Neural crest cell (in vitro differentiated cells): ENCODE measurements around the gene PLN. TPM values are rescaled to one million over a fixed set of nuclear protein-coding genes. Genes with fewer than 3 reads are reported as not detected.

ENCODE experiments used
- DNase-seq: peaks from one replicate; pipeline ENCODE4 v3.0.0; 2021; ENCODE audit warnings: low read depth, mixed read lengths, low spot score
- H3K27ac Mint-ChIP-seq: one replicate; pipeline ENCODE4 v1.8.0; 2021; ENCODE audit warnings: mild to moderate bottlenecking, mixed read lengths; ENCODE audit not compliant: unreplicated experiment
- H3K27me3 Mint-ChIP-seq: 2 replicates; pipeline ENCODE4 v1.8.0; 2021; ENCODE audit warnings: low read depth, mild to moderate bottlenecking, mixed read lengths
- H3K36me3 Mint-ChIP-seq: 2 replicates; pipeline ENCODE4 v1.8.0; 2021; ENCODE audit warnings: low read depth, mild to moderate bottlenecking, mixed read lengths
- H3K4me1 Mint-ChIP-seq: 2 replicates; pipeline ENCODE4 v1.8.0; 2021; ENCODE audit warnings: mixed read lengths
- H3K4me3 Mint-ChIP-seq: one replicate; pipeline ENCODE4 v1.8.0; 2021; ENCODE audit warnings: mild to moderate bottlenecking, mixed read lengths
- H3K9me3 Mint-ChIP-seq: 2 replicates; pipeline ENCODE4 v1.8.0; 2021; ENCODE audit warnings: mixed read lengths
- CTCF ChIP-seq: fragments of 200-600 bp; sonication (generic); conservative IDR thresholded peaks from 2 replicates; pipeline ENCODE4 v1.5.0; 2021; ENCODE audit warnings: antibody characterized with exemption, mild to moderate bottlenecking
- total RNA-seq: library from RNA; stranded (reverse); gene quantifications from 2 replicates; pipeline ENCODE4 v1.2.1, GENCODE V29; 2021

The PLN gene
- total RNA-seq, 1 donor from 2014 or later, result not detected

GRCh38 chr6:118525913-118526780 is 21.9 kb upstream of the PLN start:
- Mint-ChIP-seq H3K4me1 (peaks cover 5% of the 10 kb centered on the region), H3K36me3 (peaks cover 11% of the 10 kb centered on the region), H3K9me3 (peaks cover 3% of the 10 kb centered on the region), H3K27ac (peak overlapping the region; percentile 7), H3K4me3 (no peak overlapping the region), H3K27me3 (no peaks in the 10 kb centered on the region)
- TF ChIP-seq CTCF, result no peak
- DNase-seq, result no peak

- no peak for TF ChIP-seq CTCF
- Mint-ChIP-seq H3K36me3 (peaks cover 15% of the 10 kb centered on the region), H3K4me3 (no peak overlapping the region), H3K27ac (no peak overlapping the region), H3K9me3 (peaks cover 7% of the 10 kb centered on the region), H3K27me3 (no peaks in the 10 kb centered on the region), H3K4me1 (peaks cover 5% of the 10 kb centered on the region)
- no peak for DNase-seq
Observed at GRCh38 chr6:118528129-118528528, 20.0 kb upstream of the PLN start.

- Mint-ChIP-seq H3K9me3 (peaks cover 4% of the 10 kb centered on the region), H3K36me3 (peaks cover 10% of the 10 kb centered on the region), H3K4me3 (no peak overlapping the region), H3K4me1 (peaks cover 5% of the 10 kb centered on the region), H3K27me3 (no peaks in the 10 kb centered on the region), H3K27ac (no peak overlapping the region)
- DNase-seq, result no peak
- TF ChIP-seq CTCF, result no peak
Observed at GRCh38 chr6:118529756-118530155, 18.3 kb upstream of the PLN start.

- Mint-ChIP-seq H3K4me3 (no peak overlapping the region), H3K27ac (no peak overlapping the region), H3K36me3 (peaks cover 10% of the 10 kb centered on the region), H3K9me3 (peaks cover 4% of the 10 kb centered on the region), H3K27me3 (no peaks in the 10 kb centered on the region), H3K4me1 (peaks cover 5% of the 10 kb centered on the region)
- no peak for TF ChIP-seq CTCF
- no peak for DNase-seq
Observed at GRCh38 chr6:118530942-118531341, 17.2 kb upstream of the PLN start.

GRCh38 chr6:118535176-118535844 is 12.8 kb upstream of the PLN start:
- no peak for DNase-seq
- H3K9me3 Mint-ChIP-seq, result peaks cover 4% of the 10 kb centered on the region
- H3K36me3 Mint-ChIP-seq, result peaks cover 10% of the 10 kb centered on the region
- TF ChIP-seq CTCF, result no peak
- no peaks in the 10 kb centered on the region for H3K4me1 Mint-ChIP-seq
- no peak overlapping the region for H3K27ac Mint-ChIP-seq
- H3K27me3 Mint-ChIP-seq, result no peaks in the 10 kb centered on the region
- no peak overlapping the region for H3K4me3 Mint-ChIP-seq
